GM18951 (cell line): Measurements from ENCODE around the gene STK32A.

Experiments
- POLR2A ChIP-seq: IDR thresholded peaks from 4 replicates; pipeline ENCODE4 v1.6.1; 2011; ENCODE audit warnings: mild to moderate bottlenecking; ENCODE audit not compliant: insufficient read length, insufficient read depth; ENCODE audit errors: extremely low read depth
- in situ Hi-C: fragments of 300-500 bp; cut with MboI; formaldehyde crosslinking; loops from one replicate; pipeline ENCODE4 v1.12.0; 2022; ENCODE audit warnings: low sequenced_read_pairs, mixed read lengths, inconsistent platforms; ENCODE audit not compliant: unreplicated experiment

The STK32A gene

GRCh38 chr5:147396070-147396823, 161.4 kb downstream of the STK32A start:
- in situ Hi-C loops: no loop called here
- TF ChIP-seq POLR2A: no peak

GRCh38 chr5:147397616-147398015, 162.8 kb downstream of the STK32A start:
- in situ Hi-C loops: no loop called here
- no peak for TF ChIP-seq POLR2A

GRCh38 chr5:147398860-147399259, 164.0 kb downstream of the STK32A start:
- TF ChIP-seq POLR2A: no peak
- in situ Hi-C loops: no loop called here

- in situ Hi-C loops: no loop called here
- TF ChIP-seq POLR2A: no peak
These were observed 165.4 kb downstream of the STK32A start for GRCh38 chr5:147400126-147400809.

- in situ Hi-C loops: no loop called here
- TF ChIP-seq POLR2A: no peak
These were observed 166.1 kb downstream of the STK32A start for GRCh38 chr5:147400881-147401280.

- in situ Hi-C loops: no loop called here
- no peak for TF ChIP-seq POLR2A
These were observed 169.1 kb downstream of the STK32A start for GRCh38 chr5:147403651-147404640.

GRCh38 chr5:147404706-147405105, 169.9 kb downstream of the STK32A start:
- in situ Hi-C loops: no loop called here

GRCh38 chr5:147406636-147407035, 171.8 kb downstream of the STK32A start:
- no peak for TF ChIP-seq POLR2A
- in situ Hi-C loops: no loop called here

More at GRCh38 chr5:147404706-147405105, 169.9 kb downstream of the STK32A start:
- no peak for TF ChIP-seq POLR2A

GRCh38 chr5:147407094-147407681, 172.4 kb downstream of the STK32A start:
- in situ Hi-C loops: no loop called here

GRCh38 chr5:147408980-147409379, 174.2 kb downstream of the STK32A start:
- in situ Hi-C loops: no loop called here

More at GRCh38 chr5:147407094-147407681, 172.4 kb downstream of the STK32A start:
- no peak for TF ChIP-seq POLR2A

GRCh38 chr5:147410496-147411358, 175.9 kb downstream of the STK32A start:
- in situ Hi-C loops: no loop called here
- TF ChIP-seq POLR2A: no peak

More at GRCh38 chr5:147408980-147409379, 174.2 kb downstream of the STK32A start:
- no peak for TF ChIP-seq POLR2A
